MM.1S (cell line): Measurements from ENCODE around the gene PARVA.

Experiments
- DNase-seq: peaks from one replicate; pipeline ENCODE4 v3.0.0-alpha.2; 2015
- H2AFZ ChIP-seq: fragments of 300-600 bp; sonication (generic); 2 replicates; pipeline ENCODE4 v1.6.0; 2016; ENCODE audit warnings: antibody characterized with exemption, low read length
- H3F3A ChIP-seq: fragments of 300-600 bp; sonication (generic); 2 replicates; pipeline ENCODE4 v1.6.1; 2016; ENCODE audit warnings: mild to moderate bottlenecking, antibody characterized with exemption, low read length, moderate library complexity, mixed read lengths; ENCODE audit not compliant: insufficient read depth
- H3K27ac ChIP-seq: fragments of 300-600 bp; sonication (generic); 2 replicates; pipeline ENCODE4 v1.5.1; 2016; ENCODE audit warnings: mild to moderate bottlenecking, low read length
- H3K27me3 ChIP-seq: fragments of 300-600 bp; sonication (generic); replicated peaks from 2 replicates; pipeline ENCODE4 v1.6.0; 2016; ENCODE audit warnings: low read length; ENCODE audit not compliant: insufficient read depth
- H3K36me3 ChIP-seq: fragments of 300-600 bp; sonication (generic); replicated peaks from 2 replicates; pipeline ENCODE4 v1.6.1; 2016; ENCODE audit warnings: mild to moderate bottlenecking, low read length, mixed read lengths; ENCODE audit not compliant: insufficient read depth
- H3K4me1 ChIP-seq: fragments of 300-600 bp; sonication (generic); 2 replicates; pipeline ENCODE4 v1.6.1; 2016; ENCODE audit warnings: low read length, mixed read lengths
- H3K4me2 ChIP-seq: fragments of 300-600 bp; sonication (generic); 2 replicates; pipeline ENCODE4 v1.6.0; 2016; ENCODE audit warnings: low read depth, low read length
- H3K4me3 ChIP-seq: fragments of 300-600 bp; sonication (generic); 2 replicates; pipeline ENCODE4 v1.5.1; 2016; ENCODE audit warnings: low read length, mixed read lengths
- H3K79me2 ChIP-seq: fragments of 300-600 bp; sonication (generic); 2 replicates; pipeline ENCODE4 v1.6.1; 2016; ENCODE audit warnings: mixed run types, low read length, mixed read lengths
- H3K9ac ChIP-seq: fragments of 300-600 bp; sonication (generic); 2 replicates; pipeline ENCODE4 v1.6.1; 2016; ENCODE audit warnings: low read length, mixed read lengths
- H3K9me2 ChIP-seq: fragments of 300-600 bp; sonication (generic); replicated peaks from 2 replicates; pipeline ENCODE4 v1.6.1; 2016; ENCODE audit warnings: mild to moderate bottlenecking, low read length, mixed read lengths; ENCODE audit not compliant: insufficient read depth
- H3K9me3 ChIP-seq: fragments of 300-600 bp; sonication (generic); replicated peaks from 2 replicates; pipeline ENCODE4 v1.6.1; 2016; ENCODE audit warnings: mild to moderate bottlenecking, low read length, mixed read lengths; ENCODE audit not compliant: insufficient read depth
- H4K20me1 ChIP-seq: fragments of 300-600 bp; sonication (generic); 2 replicates; pipeline ENCODE4 v1.6.1; 2016; ENCODE audit warnings: mild to moderate bottlenecking, low read length, moderate library complexity, mixed read lengths; ENCODE audit not compliant: insufficient read depth
- EZH2 ChIP-seq: fragments of 300-600 bp; sonication (generic); optimal IDR thresholded peaks from 2 replicates; pipeline ENCODE3; 2017; ENCODE audit warnings: low read depth, mild to moderate bottlenecking, antibody characterized with exemption, low read length, mixed read lengths
- EZH2phosphoT487 ChIP-seq: fragments of 300-600 bp; sonication (generic); IDR thresholded peaks from 2 replicates; pipeline ENCODE4 v1.6.1; 2018; ENCODE audit warnings: antibody characterized with exemption, low read length
- TF ChIP-seq, protein P1 (sequence below): fragments of 300-600 bp; sonication (generic); IDR thresholded peaks from 2 replicates; pipeline ENCODE4 v1.5.1; 2016; ENCODE audit warnings: antibody characterized with exemption, low read length, mixed read lengths

Gene PARVA, protein sequence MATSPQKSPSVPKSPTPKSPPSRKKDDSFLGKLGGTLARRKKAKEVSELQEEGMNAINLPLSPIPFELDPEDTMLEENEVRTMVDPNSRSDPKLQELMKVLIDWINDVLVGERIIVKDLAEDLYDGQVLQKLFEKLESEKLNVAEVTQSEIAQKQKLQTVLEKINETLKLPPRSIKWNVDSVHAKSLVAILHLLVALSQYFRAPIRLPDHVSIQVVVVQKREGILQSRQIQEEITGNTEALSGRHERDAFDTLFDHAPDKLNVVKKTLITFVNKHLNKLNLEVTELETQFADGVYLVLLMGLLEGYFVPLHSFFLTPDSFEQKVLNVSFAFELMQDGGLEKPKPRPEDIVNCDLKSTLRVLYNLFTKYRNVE

GRCh38 chr11:12377106-12377823 lies at the start of gene PARVA:
Gene PARVA (plus strand): TSS chr11:12377571. CDS start chr11:12377648, 77 bp downstream.
- Histone ChIP-seq H4K20me1 (no peaks in the 10 kb centered on the region), H3K4me3 (no peak within 1 kb of the TSS), H3F3A (no peaks in the 10 kb centered on the region), H3K27ac (no peak within 1 kb of the TSS), H3K79me2 (no peaks in the 10 kb centered on the region), H3K27me3 (no peaks in the 10 kb centered on the region), H3K36me3 (no peaks in the 10 kb centered on the region), H3K4me2 (no peak within 1 kb of the TSS), H3K9me3 (no peaks in the 10 kb centered on the region), H3K9ac (no peak within 1 kb of the TSS), H3K4me1 (no peaks in the 10 kb centered on the region), H3K9me2 (no peaks in the 10 kb centered on the region), H2AFZ (no peak within 1 kb of the TSS)
- TF ChIP-seq EZH2, result no peak
- no peak for TF ChIP-seq EZH2phosphoT487
- TF ChIP-seq, protein P1, sequence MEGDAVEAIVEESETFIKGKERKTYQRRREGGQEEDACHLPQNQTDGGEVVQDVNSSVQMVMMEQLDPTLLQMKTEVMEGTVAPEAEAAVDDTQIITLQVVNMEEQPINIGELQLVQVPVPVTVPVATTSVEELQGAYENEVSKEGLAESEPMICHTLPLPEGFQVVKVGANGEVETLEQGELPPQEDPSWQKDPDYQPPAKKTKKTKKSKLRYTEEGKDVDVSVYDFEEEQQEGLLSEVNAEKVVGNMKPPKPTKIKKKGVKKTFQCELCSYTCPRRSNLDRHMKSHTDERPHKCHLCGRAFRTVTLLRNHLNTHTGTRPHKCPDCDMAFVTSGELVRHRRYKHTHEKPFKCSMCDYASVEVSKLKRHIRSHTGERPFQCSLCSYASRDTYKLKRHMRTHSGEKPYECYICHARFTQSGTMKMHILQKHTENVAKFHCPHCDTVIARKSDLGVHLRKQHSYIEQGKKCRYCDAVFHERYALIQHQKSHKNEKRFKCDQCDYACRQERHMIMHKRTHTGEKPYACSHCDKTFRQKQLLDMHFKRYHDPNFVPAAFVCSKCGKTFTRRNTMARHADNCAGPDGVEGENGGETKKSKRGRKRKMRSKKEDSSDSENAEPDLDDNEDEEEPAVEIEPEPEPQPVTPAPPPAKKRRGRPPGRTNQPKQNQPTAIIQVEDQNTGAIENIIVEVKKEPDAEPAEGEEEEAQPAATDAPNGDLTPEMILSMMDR, result no peak
- DNase-seq, result no peak

DNA sequence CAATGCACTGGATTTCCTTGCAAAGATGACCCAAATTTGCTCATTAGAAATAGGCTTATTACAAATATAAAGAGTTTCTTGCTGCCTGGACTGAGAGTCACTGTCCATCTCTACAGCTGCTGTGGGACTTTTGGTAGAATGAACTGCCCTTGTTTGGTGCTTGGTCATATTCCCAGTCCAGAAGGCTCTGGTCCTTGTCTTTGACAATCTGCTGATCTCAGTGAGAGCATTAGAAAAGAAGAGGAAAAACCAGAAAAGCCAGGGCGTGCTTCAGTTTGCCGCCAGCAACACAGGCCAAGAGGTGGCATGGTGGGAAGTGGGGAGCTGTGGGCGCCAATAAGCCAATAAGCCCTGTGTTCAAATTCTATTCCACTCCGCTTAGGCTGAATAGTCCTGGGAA lies 48.2 kb upstream of the PARVA start:
- no peak overlapping the region for H2AFZ ChIP-seq
- no peaks in the 10 kb centered on the region for H3K27me3 ChIP-seq
- no peak for TF ChIP-seq EZH2
- TF ChIP-seq EZH2phosphoT487, result no peak
- TF ChIP-seq, protein P1, result no peak
- H3K4me3 ChIP-seq, result no peak overlapping the region
- no peak for DNase-seq
- H3K9me2 ChIP-seq, result no peaks in the 10 kb centered on the region
- no peaks in the 10 kb centered on the region for H3K36me3 ChIP-seq
- H3F3A ChIP-seq, result no peaks in the 10 kb centered on the region
- no peaks in the 10 kb centered on the region for H3K4me1 ChIP-seq
- H3K27ac ChIP-seq, result no peak overlapping the region
- H3K79me2 ChIP-seq, result no peaks in the 10 kb centered on the region
- no peaks in the 10 kb centered on the region for H4K20me1 ChIP-seq
- no peak overlapping the region for H3K9ac ChIP-seq
- H3K4me2 ChIP-seq, result no peak overlapping the region
- H3K9me3 ChIP-seq, result no peaks in the 10 kb centered on the region

DNA sequence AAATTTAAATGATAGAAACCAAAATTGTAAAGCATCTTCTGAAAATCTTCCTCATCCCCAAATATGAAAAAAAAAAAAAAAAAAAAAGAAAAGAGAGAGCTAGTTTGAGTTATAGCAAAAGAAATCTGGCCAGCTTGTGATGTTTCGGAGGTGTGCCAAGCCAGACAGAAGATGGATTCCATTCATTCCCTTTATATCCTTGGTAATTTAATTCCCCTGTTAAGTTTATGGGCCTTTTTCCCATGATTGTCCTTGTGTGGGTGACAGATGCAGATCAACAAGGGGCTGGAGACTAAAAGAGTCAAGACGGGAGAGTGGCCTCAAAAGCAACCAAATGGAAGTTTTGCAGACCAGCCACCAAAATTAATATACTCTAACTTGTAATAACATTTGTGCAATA lies 47.6 kb upstream of the PARVA start:
- no peak for DNase-seq
- H4K20me1 ChIP-seq, result no peaks in the 10 kb centered on the region
- H3K79me2 ChIP-seq, result no peaks in the 10 kb centered on the region
- no peak overlapping the region for H3K9ac ChIP-seq
- H3K36me3 ChIP-seq, result no peaks in the 10 kb centered on the region
- no peaks in the 10 kb centered on the region for H3K9me2 ChIP-seq
- TF ChIP-seq, protein P1, result no peak
- no peak for TF ChIP-seq EZH2phosphoT487
- TF ChIP-seq EZH2, result no peak
- H3F3A ChIP-seq, result no peaks in the 10 kb centered on the region
- no peak overlapping the region for H3K4me2 ChIP-seq
- no peaks in the 10 kb centered on the region for H3K4me1 ChIP-seq
- no peaks in the 10 kb centered on the region for H3K9me3 ChIP-seq
- no peaks in the 10 kb centered on the region for H3K27me3 ChIP-seq
- no peak overlapping the region for H3K4me3 ChIP-seq
- no peak overlapping the region for H2AFZ ChIP-seq
- no peak overlapping the region for H3K27ac ChIP-seq
